A673 (cell line): ENCODE results near the gene IGSF21.

ENCODE experiments used
- EZH2 ChIP-seq: fragments of 200-600 bp; sonication (generic); IDR thresholded peaks from 2 replicates; pipeline ENCODE4 v1.6.1; 2017; ENCODE audit warnings: borderline replicate concordance, low read depth, mild to moderate bottlenecking, mixed read lengths, antibody characterized with exemption, low read length; ENCODE audit not compliant: poor library complexity, severe bottlenecking
- TF ChIP-seq, protein P1 (sequence below): fragments of 300-800, 200-600 bp; sonication (generic); conservative IDR thresholded peaks from 2 replicates; pipeline ENCODE4 v1.5.1; 2017; ENCODE audit warnings: low read depth, mild to moderate bottlenecking, antibody characterized with exemption, low read length, moderate library complexity, mixed read lengths

DNA sequence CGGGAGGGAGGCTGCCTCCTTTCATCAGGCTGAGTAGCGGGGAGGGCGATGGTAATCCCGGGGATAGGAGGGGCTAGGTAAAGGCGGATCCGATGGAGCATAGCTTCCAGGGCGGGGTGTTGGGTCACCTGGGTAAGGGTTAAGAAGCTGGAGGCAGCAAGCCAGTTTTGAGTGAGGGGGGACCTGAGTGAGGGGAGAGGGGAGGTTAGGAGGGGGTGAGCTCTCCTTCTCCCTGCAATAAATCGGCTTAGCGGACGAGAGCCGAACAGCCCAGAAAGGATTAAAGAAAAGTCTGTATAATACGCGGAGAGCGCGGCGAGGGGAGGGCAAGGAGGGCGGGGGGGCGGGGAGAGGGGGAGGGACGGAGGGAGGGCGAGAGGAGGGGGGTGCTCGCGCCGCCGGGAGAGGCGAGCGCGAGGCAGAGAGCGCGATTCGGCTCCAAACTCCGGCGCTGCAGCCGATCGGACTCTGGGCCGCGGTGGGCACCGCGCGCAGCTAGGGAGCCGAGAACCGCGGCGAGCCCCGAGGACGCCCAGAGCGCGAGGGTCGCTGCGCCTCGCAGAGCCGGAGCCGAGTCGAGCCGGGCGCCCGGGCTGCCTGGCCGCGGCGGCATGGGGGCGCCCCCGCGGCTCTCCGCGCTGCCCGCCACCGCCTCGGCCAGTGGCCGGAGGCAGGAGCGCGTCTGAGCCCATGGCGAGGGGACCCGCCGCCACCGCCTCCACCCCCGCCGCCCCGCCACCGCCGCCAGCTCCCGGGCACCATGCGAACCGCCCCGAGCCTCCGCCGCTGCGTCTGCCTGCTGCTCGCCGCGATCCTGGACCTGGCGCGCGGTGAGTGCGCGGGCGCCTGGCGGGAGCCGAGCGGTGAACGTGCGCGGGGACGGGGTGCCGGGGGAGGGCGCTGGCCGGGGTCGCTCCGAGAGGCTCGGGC is at the start of gene IGSF21:
- TF ChIP-seq, protein P1, sequence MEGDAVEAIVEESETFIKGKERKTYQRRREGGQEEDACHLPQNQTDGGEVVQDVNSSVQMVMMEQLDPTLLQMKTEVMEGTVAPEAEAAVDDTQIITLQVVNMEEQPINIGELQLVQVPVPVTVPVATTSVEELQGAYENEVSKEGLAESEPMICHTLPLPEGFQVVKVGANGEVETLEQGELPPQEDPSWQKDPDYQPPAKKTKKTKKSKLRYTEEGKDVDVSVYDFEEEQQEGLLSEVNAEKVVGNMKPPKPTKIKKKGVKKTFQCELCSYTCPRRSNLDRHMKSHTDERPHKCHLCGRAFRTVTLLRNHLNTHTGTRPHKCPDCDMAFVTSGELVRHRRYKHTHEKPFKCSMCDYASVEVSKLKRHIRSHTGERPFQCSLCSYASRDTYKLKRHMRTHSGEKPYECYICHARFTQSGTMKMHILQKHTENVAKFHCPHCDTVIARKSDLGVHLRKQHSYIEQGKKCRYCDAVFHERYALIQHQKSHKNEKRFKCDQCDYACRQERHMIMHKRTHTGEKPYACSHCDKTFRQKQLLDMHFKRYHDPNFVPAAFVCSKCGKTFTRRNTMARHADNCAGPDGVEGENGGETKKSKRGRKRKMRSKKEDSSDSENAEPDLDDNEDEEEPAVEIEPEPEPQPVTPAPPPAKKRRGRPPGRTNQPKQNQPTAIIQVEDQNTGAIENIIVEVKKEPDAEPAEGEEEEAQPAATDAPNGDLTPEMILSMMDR = no peak
- TF ChIP-seq EZH2 = no peak
